A549 (cell line): ENCODE results near the gene MS4A8.

ENCODE experiments used
- EP300 ChIP-seq, 2 experiments: fragments of >200 bp; sonication (Bioruptor Twin); formaldehyde crosslinking; IDR thresholded peaks; 2 replicates in 1 of 2; 3 replicates in 1 of 2; pipeline ENCODE4 v1.6.1; 2016 to 2017
- ESRRA ChIP-seq: fragments of 150-350 bp; IDR thresholded peaks from 2 replicates; pipeline ENCODE4 v1.6.1; 2014; ENCODE audit warnings: mild to moderate bottlenecking, low read length, borderline replicate concordance
- JUNB ChIP-seq: fragments of >200 bp; sonication (Bioruptor Twin); formaldehyde crosslinking; IDR thresholded peaks from 2 replicates; pipeline ENCODE4 v1.6.1; 2016
- MAFK ChIP-seq: fragments of 450-650 bp; IDR thresholded peaks from 2 replicates; pipeline ENCODE4 v1.6.1; 2014; ENCODE audit not compliant: partially characterized antibody
- NFE2L2 ChIP-seq: fragments of 150-350 bp; conservative IDR thresholded peaks from 2 replicates; pipeline ENCODE4 v1.6.1; 2014; ENCODE audit warnings: low read length
- RCOR1 ChIP-seq: fragments of 150-350 bp; IDR thresholded peaks from 2 replicates; pipeline ENCODE4 v1.6.1; 2014; ENCODE audit warnings: antibody characterized with exemption, low read length, low read depth
- TF ChIP-seq, protein P1 (sequence below): fragments of >200 bp; sonication (Bioruptor Twin); formaldehyde crosslinking; IDR thresholded peaks from 2 replicates; pipeline ENCODE4 v1.6.1; 2016
- TF ChIP-seq, protein P2 (sequence below): fragments of >200 bp; sonication (Bioruptor Twin); formaldehyde crosslinking; IDR thresholded peaks from 3 replicates; pipeline ENCODE4 v1.5.1; 2016

DNA sequence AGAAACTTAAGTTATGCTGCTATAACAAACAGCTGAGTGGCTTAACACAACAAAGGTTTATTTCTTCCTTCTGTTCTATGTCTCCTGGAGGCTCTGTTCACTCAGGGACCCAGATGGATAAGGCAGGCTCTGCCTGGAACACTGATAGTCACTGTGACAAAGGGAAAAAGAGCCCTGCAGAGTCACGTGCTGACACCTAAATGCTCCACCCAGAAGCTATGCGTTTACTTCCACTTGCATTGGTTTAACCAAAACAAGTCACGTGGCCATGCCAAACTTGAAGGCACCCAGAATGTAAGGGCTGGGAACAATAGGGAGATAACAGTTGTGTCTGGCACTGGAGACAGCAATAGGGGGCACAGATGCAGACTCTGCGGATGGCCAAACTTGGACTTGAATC, 53.9 kb downstream of the MS4A8 start:
- no peak for TF ChIP-seq RCOR1
- TF ChIP-seq, protein P1, sequence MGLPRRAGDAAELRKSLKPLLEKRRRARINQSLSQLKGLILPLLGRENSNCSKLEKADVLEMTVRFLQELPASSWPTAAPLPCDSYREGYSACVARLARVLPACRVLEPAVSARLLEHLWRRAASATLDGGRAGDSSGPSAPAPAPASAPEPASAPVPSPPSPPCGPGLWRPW: no peak
- no peak for TF ChIP-seq MAFK
- TF ChIP-seq JUNB: no peak
- TF ChIP-seq NFE2L2: no peak
- TF ChIP-seq ESRRA: no peak
- TF ChIP-seq, protein P2, sequence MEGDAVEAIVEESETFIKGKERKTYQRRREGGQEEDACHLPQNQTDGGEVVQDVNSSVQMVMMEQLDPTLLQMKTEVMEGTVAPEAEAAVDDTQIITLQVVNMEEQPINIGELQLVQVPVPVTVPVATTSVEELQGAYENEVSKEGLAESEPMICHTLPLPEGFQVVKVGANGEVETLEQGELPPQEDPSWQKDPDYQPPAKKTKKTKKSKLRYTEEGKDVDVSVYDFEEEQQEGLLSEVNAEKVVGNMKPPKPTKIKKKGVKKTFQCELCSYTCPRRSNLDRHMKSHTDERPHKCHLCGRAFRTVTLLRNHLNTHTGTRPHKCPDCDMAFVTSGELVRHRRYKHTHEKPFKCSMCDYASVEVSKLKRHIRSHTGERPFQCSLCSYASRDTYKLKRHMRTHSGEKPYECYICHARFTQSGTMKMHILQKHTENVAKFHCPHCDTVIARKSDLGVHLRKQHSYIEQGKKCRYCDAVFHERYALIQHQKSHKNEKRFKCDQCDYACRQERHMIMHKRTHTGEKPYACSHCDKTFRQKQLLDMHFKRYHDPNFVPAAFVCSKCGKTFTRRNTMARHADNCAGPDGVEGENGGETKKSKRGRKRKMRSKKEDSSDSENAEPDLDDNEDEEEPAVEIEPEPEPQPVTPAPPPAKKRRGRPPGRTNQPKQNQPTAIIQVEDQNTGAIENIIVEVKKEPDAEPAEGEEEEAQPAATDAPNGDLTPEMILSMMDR: no peak
- no peak for TF ChIP-seq EP300 (IDR thresholded peaks at IDR 0.05)
